ENCODE results near the gene IRS2.

Gene IRS2

DNA sequence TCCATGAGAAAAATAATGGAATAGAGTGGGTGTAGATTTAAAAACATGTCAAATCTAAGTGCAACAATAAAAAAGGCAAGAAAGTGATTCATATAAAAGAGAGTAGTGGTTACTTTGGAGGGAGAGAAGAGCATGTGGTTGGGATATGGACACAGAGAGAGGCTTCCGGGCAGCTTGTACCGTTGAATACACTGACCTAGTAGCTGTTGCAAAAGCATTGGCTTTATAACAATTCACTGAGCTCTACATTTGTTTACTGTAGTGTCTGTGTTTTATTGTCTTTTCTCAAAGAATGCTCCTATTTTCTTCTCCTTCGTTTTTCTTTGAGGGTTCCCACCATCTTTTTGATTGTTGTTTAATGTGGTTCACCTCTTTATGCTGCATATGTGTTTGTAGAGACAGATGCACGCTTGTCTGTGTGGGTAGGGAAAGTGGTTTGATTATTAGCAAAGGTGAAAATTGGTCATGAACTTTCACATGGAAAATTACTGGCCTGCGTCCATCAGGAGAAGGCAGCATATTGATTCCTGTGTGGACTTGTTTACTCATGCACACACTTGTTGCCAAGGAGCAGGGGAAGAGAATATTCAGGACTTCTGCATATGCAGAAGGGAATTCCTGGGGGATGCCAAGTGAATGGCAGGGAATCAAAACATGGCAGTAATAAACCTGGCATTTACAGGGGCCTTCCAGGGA is 29.9 kb upstream of the IRS2 start:
- TF ChIP-seq, protein P1, sequence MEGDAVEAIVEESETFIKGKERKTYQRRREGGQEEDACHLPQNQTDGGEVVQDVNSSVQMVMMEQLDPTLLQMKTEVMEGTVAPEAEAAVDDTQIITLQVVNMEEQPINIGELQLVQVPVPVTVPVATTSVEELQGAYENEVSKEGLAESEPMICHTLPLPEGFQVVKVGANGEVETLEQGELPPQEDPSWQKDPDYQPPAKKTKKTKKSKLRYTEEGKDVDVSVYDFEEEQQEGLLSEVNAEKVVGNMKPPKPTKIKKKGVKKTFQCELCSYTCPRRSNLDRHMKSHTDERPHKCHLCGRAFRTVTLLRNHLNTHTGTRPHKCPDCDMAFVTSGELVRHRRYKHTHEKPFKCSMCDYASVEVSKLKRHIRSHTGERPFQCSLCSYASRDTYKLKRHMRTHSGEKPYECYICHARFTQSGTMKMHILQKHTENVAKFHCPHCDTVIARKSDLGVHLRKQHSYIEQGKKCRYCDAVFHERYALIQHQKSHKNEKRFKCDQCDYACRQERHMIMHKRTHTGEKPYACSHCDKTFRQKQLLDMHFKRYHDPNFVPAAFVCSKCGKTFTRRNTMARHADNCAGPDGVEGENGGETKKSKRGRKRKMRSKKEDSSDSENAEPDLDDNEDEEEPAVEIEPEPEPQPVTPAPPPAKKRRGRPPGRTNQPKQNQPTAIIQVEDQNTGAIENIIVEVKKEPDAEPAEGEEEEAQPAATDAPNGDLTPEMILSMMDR (IDR thresholded peaks at IDR 0.05): no peak

DNA sequence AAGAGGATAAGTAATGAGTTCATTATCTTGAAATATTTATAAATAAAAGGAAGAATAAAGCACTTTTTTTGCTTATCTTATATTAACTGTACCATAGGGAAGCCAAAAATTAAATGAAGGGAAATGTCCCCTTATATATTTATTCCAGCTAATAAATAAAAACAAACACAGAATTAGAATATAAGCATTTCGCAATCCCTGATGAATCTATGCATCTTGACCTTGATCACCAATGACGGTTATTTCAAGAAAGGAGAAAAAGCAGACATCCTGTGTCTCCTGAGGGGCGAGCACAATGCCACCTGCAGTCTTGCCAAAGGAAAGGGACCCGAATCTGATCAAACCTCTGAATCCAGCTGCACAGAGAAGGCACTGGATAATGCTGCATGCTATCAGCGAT is 29.3 kb upstream of the IRS2 start:
- TF ChIP-seq, protein P1 (IDR thresholded peaks at IDR 0.05): no peak
- Histone ChIP-seq H3K9me3 (no peaks in the 10 kb centered on the region), H3K27me3 (peaks cover 0 to 4% of the 10 kb centered on the region in 2 donors), H3K4me1 (no peaks in the 10 kb centered on the region), H3K27ac (no peak overlapping the region), H3K4me3 (no peak overlapping the region), H3K36me3 (no peaks in the 10 kb centered on the region)
- DNase-seq: no peak
- intact Hi-C loops (cut with DNase I; ENCODE audit: low total_unique reads): no loop called here

More for the DNA sequence above, 29.9 kb upstream of the IRS2 start:
- no peaks in the 10 kb centered on the region for H3K36me3 ChIP-seq
- intact Hi-C loops (cut with DNase I; ENCODE audit: low total_unique reads): no loop called here
- H3K27me3 ChIP-seq: peaks cover 0 to 4% of the 10 kb centered on the region in 2 donors
- DNase-seq: no peak
- no peaks in the 10 kb centered on the region for H3K9me3 ChIP-seq
- H3K4me1 ChIP-seq: no peaks in the 10 kb centered on the region
- no peak overlapping the region for H3K27ac ChIP-seq
- H3K4me3 ChIP-seq: no peak overlapping the region

DNA sequence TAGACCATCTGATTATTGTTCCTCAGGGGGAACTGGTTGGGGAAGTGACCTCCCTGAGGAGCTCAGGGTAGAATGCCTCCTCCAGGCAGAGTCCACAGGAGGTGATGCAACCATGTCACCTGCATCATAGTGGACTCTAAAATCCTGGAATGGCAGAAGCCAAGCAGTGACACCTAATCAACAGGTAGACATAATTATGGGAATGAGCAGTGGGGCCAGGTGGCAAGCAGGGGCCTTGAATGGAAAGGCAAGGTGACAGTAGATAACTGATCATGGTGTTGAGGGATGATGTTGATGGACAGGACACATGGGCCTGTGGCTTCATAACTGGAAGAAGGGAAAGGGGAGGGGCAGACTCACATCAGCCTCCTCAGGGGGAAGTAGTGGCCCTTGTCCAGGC is 27.3 kb upstream of the IRS2 start:
- Histone ChIP-seq H3K4me1 (no peaks in the 10 kb centered on the region), H3K27me3 (peaks cover 0 to 4% of the 10 kb centered on the region in 2 donors), H3K9me3 (no peaks in the 10 kb centered on the region), H3K27ac (no peak overlapping the region), H3K36me3 (no peaks in the 10 kb centered on the region), H3K4me3 (no peak overlapping the region)
- TF ChIP-seq, protein P1 (IDR thresholded peaks at IDR 0.05): no peak
- intact Hi-C loops (cut with DNase I; ENCODE audit: low total_unique reads): no loop called here
- DNase-seq: no peak

DNA sequence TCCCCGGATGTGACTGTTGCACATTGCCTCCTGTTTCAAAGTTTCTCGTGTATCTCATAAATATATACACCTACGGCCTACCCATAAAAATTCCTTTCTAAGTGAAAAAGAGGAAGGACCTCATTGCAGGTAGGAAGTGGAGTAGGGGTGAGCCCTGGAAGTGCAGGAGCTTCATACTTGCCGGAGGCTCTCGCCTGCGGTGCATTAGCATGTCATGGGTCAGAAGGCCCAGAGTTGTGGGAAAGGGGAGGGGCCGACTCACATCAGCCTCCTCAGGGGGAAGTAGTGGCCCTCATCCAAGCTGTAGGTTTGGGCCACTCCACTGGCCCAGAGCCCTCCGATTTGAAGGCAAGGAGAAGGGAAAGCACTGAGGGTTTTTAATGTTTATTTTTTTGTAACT is 26.0 kb upstream of the IRS2 start:
- Histone ChIP-seq H3K4me3 (no peak overlapping the region), H3K9me3 (no peaks in the 10 kb centered on the region), H3K36me3 (no peaks in the 10 kb centered on the region), H3K4me1 (no peaks in the 10 kb centered on the region), H3K27me3 (peaks cover 0 to 7% of the 10 kb centered on the region in 2 donors), H3K27ac (no peak overlapping the region)
- DNase-seq: no peak
- TF ChIP-seq, protein P1 (IDR thresholded peaks at IDR 0.05): no peak
- intact Hi-C loops (cut with DNase I; ENCODE audit: low total_unique reads): no loop called here

DNA sequence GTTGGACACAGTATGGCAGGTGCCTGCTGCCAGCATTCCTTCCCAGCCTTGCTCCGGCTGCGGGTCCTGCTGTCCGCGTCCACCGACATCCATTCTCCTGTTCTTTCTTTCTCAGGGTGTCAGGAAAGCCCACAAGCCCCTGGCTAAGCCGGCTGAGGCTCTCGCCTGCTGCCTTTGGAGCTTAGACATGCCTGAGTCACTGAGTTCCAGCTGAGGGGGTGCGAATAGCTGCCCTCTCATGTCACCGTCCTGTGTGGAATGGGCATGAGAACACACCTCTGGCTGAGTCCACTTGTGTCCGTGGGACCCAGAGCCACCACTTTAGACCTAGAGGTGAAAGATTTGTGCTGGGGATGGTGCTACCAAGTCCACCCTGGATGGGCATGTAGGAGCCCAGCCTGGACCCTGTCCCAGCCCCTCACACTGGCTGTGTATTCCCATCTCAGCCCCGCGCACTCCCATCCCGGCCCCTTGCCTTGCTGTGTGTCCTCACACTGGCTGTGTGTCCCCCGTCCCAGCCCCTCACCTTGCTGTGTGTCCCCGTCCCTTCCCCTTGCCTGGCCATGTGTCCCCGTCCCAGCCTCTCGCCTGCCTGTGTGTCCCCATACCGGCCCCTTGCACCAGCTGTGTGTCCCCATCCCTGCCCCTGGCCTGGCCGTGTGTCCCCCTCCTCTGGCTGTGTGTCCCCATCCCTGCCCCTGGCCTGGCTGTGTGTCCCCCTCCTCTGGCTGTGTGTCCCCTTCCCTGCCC is 24.6 kb upstream of the IRS2 start:
- no peaks in the 10 kb centered on the region for H3K36me3 ChIP-seq
- H3K9me3 ChIP-seq: no peaks in the 10 kb centered on the region
- H3K27me3 ChIP-seq: peaks cover 0 to 7% of the 10 kb centered on the region in 2 donors
- TF ChIP-seq, protein P1 (IDR thresholded peaks at IDR 0.05): no peak
- H3K4me3 ChIP-seq: no peak overlapping the region
- no peak overlapping the region for H3K27ac ChIP-seq
- H3K4me1 ChIP-seq: no peaks in the 10 kb centered on the region
- intact Hi-C loops (cut with DNase I; ENCODE audit: low total_unique reads): no loop called here
- DNase-seq: no peak

Measured in tibial artery (tissue), 4 donors.